Measurements from ENCODE around the gene TTC23L.

TTC23L gene

GRCh38 chr5:34833976-34834793 is 4.8 kb upstream of the TTC23L start:
- DNase-seq, result no peak

- DNase-seq, result no peak
These were observed 4.2 kb upstream of the TTC23L start for GRCh38 chr5:34834794-34835089.

GRCh38 chr5:34835664-34836063 is 3.3 kb upstream of the TTC23L start:
- no peak for DNase-seq

- no peak for DNase-seq
These were observed 2.9 kb downstream of the TTC23L start for GRCh38 chr5:34841816-34842215.

- DNase-seq, result no peak
These were observed 3.6 kb downstream of the TTC23L start for GRCh38 chr5:34842554-34842953.

- DNase-seq, result no peak
These were observed 4.5 kb downstream of the TTC23L start for GRCh38 chr5:34843497-34843896.

- no peak for DNase-seq
These were observed 5.1 kb downstream of the TTC23L start for GRCh38 chr5:34844106-34844505.

- DNase-seq, result no peak
These were observed 6.0 kb downstream of the TTC23L start for GRCh38 chr5:34844999-34845398.

GRCh38 chr5:34847056-34847455 is 8.1 kb downstream of the TTC23L start:
- no peak for DNase-seq

GRCh38 chr5:34847552-34847951 is 8.6 kb downstream of the TTC23L start:
- no peak for DNase-seq

- DNase-seq, result no peak
These were observed 9.3 kb downstream of the TTC23L start for GRCh38 chr5:34848230-34848629.

GRCh38 chr5:34849253-34849652 is 10.3 kb downstream of the TTC23L start:
- DNase-seq, result no peak

- DNase-seq, result no peak
These were observed 15.7 kb downstream of the TTC23L start for GRCh38 chr5:34854459-34855174.

- DNase-seq, result no peak
These were observed 18.2 kb downstream of the TTC23L start for GRCh38 chr5:34857161-34857560.

GRCh38 chr5:34857894-34858293 is 18.9 kb downstream of the TTC23L start:
- DNase-seq, result no peak

- no peak for DNase-seq
These were observed 19.8 kb downstream of the TTC23L start for GRCh38 chr5:34858790-34859189.

GRCh38 chr5:34859253-34859652 is 20.3 kb downstream of the TTC23L start:
- DNase-seq, result no peak

- DNase-seq, result no peak
These were observed 25.0 kb downstream of the TTC23L start for GRCh38 chr5:34863946-34864345.

- DNase-seq, result no peak
These were observed 26.1 kb downstream of the TTC23L start for GRCh38 chr5:34865091-34865490.

GRCh38 chr5:34866989-34867471 is 28.1 kb downstream of the TTC23L start:
- no peak for DNase-seq

- no peak for DNase-seq
These were observed 28.7 kb downstream of the TTC23L start for GRCh38 chr5:34867660-34868059.

- DNase-seq, result no peak
These were observed 29.8 kb downstream of the TTC23L start for GRCh38 chr5:34868791-34869190.

GRCh38 chr5:34869256-34869655 is 30.3 kb downstream of the TTC23L start:
- no peak for DNase-seq

GRCh38 chr5:34870382-34870781 is 31.4 kb downstream of the TTC23L start:
- no peak for DNase-seq
